ENCODE data around the gene KDM1A.
"Not testable (repeated sequence)": the region's sequence is repeated elsewhere in the genome, so short reads cannot be mapped to it uniquely, and the experiment has no call there.

The KDM1A gene

GRCh38 chr1:23019094-23019862, at the start of gene KDM1A:
KDM1A (plus strand) TSS chr1:23019468; CDS start chr1:23019597, 129 bp downstream.
- peak; percentile 88 to 93 for DNase-seq (ENCODE audit: low read depth in 2 of 2)

DNA sequence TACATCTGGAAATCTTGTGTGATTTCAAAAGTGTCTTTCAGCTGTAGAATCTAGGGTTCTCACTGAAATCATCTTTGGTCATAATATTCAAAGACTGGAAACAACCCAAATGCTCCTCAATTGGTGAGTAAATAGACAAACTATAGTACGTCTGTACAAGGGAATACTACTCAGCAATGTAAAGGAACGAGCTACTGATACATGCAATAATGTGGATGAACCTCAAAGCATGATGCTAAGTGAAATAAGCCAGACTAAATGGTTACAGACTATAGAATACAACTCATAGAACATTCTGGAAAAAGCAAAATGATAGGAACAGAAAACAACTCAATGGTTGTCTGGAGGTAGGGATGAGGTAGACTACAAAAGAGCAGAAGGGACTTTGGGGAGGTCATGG, 49.2 kb upstream of the KDM1A start:
- no peak for DNase-seq (ENCODE audit: low read depth in 2 of 2)

GRCh38 chr1:22971161-22971560, 48.1 kb upstream of the KDM1A start:
- DNase-seq (ENCODE audit: low read depth in 2 of 2) = no peak

DNA sequence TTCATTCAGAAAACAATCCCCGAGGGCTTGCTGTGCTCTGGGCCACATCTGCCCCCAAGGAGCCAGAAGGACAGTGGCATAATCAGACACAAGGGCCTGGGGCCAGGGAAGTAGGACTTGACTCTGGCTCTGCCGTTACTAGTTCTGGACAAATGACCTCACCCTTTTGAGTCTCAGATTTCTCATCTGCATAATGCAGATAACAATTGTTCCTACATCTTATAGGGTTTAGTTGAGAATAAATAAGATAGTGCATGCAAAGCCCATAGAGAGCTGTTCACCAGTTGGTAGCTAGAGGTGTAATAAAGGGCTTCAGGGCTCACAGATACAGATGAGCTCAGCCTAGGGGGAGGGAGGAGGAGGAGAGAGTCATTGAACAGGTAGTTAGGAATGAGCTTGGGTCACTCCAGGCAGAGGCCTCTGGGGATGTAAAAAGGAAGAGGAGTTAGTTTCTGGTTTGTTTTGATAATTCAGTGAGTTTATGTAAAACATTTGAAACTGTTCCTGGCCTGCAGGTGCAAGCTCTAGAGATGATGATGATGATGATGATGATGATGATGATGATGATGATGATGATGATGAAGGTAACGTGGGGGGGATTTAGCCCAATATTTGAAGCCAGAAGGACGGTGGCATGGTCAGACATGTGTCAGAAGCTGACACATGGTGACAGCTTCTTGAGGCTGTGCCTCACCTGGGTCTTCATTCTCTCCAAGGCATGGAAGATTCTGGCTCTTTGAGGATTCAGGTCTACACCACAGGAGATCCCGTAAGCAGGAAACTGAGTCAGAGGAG, 47.5 kb upstream of the KDM1A start:
- DNase-seq (ENCODE audit: low read depth in 2 of 2) = no peak

DNA sequence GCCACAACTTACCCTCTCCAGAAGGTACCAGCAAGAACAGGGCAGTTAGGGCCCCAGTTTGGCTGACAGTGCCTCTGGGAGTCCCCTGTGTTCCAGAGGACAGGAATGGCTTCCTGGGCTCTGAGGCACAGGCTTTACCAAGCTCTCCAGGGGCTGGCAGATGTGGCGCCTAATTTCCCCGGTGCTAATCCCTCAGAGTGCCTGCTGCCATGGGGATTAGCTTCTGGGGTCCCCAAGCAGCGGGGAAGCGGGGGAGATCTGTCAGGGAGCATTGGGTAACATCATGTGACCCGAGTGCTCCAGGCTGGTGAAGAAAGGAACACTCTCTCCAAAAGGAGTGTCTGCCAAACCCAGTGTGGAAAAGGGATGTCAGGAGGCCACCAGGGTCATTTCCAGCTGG, 46.5 kb upstream of the KDM1A start, which contains the start of gene LACTBL1:
LACTBL1 (minus strand) TSS at position 107 of the 400 bp plus-strand sequence. CDS start 550 bp downstream, outside the sequence.
- no peak for DNase-seq (ENCODE audit: low read depth in 2 of 2)

- no peak for DNase-seq (ENCODE audit: low read depth in 2 of 2)
These were observed 43.6 kb upstream of the KDM1A start for GRCh38 chr1:22975694-22976093.

GRCh38 chr1:22976127-22976460, 43.2 kb upstream of the KDM1A start:
- DNase-seq (ENCODE audit: low read depth in 2 of 2) = no peak

GRCh38 chr1:22976461-22977243, 42.6 kb upstream of the KDM1A start:
- peak in 1 of 2 donors; percentile 5 for DNase-seq (ENCODE audit: low read depth in 2 of 2)

DNA sequence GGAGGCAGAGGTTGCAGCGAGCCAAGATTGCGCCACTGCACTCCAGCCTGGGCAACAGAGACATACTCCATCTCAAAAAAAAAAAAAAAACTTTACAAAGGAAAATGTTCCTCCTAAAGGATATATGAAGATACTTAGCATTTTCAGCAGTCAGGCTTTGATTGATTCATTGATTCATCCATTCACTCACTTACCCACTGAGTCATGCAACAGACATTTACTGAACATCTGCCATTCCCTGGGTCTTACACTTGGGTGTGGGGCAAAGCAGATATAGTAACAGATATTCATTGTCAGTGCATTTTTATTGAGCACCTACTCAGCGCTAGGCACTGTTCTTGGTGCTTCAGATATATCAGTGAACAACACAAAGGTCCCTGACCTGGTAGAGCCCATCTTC, 41.0 kb upstream of the KDM1A start:
- no peak for DNase-seq (ENCODE audit: low read depth in 2 of 2)

- DNase-seq (ENCODE audit: low read depth in 2 of 2) = not testable (repeated sequence)
These were observed 38.8 kb upstream of the KDM1A start for GRCh38 chr1:22980471-22980790.

DNA sequence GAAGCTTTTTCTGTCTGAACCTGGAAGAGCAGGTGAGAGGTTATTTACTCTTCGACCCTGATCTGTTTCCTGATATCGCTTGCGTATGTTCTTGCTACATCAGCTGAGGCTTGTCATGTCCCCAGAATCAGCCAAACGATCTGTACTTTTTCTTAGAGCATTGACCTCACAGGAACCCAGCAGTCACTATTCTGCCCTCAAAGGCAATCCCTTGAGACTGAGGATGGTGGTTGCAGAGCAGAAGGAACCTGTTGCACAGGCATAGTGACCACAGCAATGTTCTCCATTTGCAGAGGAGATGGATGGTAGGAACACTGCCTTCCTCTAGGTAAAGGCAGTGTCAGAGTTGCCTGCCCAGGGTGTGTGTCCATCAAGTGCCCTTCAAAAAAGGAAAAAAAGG, 35.3 kb upstream of the KDM1A start:
- no peak for DNase-seq (ENCODE audit: low read depth in 2 of 2)

DNA sequence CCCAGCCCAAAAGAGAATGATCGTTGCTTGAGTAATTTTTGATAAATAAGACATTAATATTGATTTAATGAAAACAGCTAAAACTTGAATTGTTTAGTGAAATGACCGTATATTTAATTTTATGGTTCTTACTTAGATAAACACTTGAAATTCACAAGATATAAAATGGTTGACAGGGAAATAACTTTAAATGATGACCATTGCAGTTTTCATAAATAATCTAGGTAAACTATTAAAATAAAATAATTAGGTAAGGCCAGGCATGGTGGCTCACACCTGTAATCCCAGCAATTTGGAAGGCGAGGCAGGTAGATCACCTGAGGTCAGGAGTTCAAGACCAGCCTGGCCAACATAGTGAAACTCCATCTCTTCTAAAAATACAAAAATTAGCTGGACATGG, 26.9 kb upstream of the KDM1A start:
- not testable (repeated sequence) for DNase-seq (ENCODE audit: low read depth in 2 of 2)

DNA sequence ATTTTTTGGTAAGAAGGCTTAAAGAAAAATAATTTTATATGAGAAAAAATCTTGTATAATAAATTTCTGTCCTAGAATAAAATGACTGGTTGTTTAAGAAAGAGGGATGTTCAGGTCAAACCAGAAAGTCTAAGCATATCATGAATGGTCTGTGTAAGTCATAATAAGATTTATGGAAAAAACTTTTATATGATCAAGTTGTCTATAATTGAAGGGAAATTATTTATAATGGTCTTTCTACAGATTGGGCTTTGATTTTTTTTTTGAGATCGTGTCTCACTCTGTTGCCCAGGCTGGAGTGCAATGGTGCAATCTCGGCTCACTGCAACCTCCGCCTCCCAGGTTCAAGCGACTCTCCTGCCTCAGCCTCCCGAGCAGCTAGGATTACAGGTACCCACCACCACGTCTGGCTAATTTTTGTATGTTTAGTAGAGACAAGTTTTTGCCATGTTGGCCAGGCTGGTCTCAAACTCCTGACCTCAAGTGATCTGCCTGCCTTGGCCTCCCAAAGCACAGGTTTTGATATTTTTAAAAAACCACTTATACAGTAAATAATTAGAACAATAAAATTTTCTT, 26.0 kb upstream of the KDM1A start:
- DNase-seq (ENCODE audit: low read depth in 2 of 2) = not testable (repeated sequence)

DNA sequence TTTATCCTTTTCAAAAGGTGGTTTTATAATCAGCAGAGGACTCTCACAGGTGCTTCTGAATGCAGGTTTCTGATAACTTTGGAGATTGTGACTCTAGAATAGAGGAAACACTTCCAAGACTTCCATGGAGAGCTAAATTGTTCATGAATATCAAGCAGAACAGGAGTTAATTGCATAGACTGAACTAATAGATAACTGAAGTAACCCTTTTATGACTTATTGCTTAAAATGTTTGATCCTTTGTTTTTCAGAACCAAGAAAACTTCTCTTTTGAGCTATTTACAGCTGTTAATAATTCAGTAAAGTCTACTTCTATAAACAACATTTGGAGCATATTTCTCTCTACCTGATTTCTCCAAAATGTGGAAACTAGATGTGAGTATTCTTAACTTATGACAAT, 23.5 kb upstream of the KDM1A start:
- DNase-seq (ENCODE audit: low read depth in 2 of 2) = no peak

GRCh38 chr1:22997528-22997927, 21.7 kb upstream of the KDM1A start:
- not testable (repeated sequence) for DNase-seq (ENCODE audit: low read depth in 2 of 2)

DNA sequence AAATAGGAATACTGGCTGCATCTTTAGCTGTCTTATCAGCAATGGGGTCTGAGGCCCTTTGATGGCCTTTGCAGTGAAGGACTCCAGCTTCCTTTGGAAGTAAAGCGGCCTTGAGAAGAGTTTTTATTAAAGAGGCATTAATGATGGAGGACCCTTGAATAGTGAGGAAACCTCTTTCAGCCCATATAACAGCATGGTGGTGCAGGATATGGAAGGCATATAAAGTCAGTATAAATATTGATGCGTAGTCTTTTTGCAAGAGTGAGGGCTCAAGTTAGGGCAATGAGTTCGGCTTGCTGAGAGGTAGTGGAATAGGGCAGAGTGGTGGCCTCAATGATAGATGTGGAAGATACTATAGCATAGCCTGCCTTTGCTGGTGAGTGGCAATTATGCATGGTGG, 19.1 kb upstream of the KDM1A start:
- DNase-seq (ENCODE audit: low read depth in 2 of 2) = not testable (repeated sequence)

GRCh38 chr1:23002218-23002617, 17.1 kb upstream of the KDM1A start:
- not testable (repeated sequence) for DNase-seq (ENCODE audit: low read depth in 2 of 2)

DNA sequence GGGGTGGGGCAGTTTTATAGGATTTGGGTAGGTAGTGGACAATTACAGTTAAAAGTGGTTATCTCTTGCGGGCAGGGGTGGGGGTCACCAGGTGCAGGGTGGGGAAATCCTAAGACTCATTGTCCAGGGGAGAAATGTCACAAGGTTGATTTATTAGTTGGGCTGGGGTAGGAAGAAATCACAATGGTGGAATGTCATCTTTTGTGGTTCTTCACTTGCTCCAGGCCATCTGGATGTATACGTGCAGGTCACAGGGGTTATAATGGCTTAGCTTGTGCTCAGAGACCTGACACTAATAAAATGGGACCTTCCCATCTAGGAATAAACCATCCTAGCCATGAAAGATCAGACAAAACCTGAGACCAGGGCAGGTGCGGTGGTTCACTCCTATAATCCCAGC, 15.2 kb upstream of the KDM1A start:
- no peak for DNase-seq (ENCODE audit: low read depth in 2 of 2)

GRCh38 chr1:23004769-23005168, 14.5 kb upstream of the KDM1A start:
- DNase-seq (ENCODE audit: low read depth in 2 of 2) = not testable (repeated sequence)

DNA sequence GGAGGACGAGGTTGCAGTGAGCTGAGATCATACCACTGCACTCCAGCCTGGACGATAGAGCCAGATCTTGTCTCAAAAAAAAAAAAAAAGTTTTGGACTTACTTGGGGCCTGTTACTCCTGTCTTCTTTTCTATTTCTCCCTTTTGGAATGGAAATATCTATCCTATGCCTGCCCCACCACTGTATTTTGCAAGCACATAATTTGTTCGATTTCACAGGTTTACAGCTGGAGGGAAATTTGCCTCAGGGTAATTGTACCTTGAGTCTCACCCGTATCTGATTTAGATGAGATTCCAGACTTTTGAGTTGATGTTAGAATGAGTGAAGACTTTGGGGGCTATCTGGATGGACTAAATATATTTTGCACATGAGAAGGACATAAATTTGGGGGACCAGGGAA, 12.2 kb upstream of the KDM1A start:
- DNase-seq (ENCODE audit: low read depth in 2 of 2) = no peak

- no peak for DNase-seq (ENCODE audit: low read depth in 2 of 2)
These were observed 10.4 kb upstream of the KDM1A start for GRCh38 chr1:23008901-23009300.

- DNase-seq (ENCODE audit: low read depth in 2 of 2) = not testable (repeated sequence)
These were observed 9.2 kb upstream of the KDM1A start for GRCh38 chr1:23010025-23010424.

Data from activated CD8-positive, alpha-beta memory T cell treated with anti-CD3 and anti-CD28 coated beads for 4 hours (primary cell).